Kasumi-1 (cell line): ENCODE measurements around the gene SLC29A2.
"Not testable (repeated sequence)": the region's sequence is repeated elsewhere in the genome, so short reads cannot be mapped to it uniquely, and the experiment has no call there.

Source experiments
- DNase-seq, 2 experiments: peaks; one replicate each; lab custom pipeline; 2025; lab: John Stamatoyannopoulos, UW

The SLC29A2 gene

DNA sequence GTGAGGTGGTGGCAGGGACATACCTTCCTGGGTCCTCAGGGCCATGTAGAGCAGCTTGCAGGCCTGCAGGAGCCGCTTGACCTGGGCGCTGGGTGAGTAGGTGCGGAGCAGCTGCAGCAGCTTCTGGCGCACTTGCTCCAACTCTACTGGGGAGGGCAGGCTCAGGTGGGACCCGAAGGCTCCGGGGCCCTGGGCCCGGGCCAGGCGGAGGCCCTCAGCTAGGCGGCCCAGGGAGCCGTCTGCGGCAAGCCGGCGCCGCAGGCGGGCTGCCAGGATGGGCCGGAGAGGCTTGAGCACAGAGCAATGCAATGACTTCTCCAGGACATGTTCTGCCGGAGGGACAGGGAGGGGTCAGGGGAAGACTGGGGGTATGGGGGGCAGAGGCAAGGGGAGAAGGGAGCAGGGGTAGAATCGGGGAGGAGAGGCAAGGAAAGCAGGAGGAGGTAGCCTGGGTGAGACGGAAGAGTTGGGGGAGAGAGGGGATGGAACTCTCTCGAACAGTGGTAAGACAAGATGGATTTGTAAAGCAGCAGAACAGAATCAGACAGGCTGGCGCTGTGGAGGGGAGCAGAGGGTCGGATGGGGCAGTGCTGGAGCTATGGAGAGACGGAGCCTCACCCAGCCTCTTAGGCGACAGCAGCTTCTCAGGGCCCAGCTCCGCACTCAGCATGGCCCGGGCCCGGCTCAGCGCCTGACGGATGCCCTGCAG is 37.5 kb downstream of the SLC29A2 start:
- no peak for DNase-seq

DNA sequence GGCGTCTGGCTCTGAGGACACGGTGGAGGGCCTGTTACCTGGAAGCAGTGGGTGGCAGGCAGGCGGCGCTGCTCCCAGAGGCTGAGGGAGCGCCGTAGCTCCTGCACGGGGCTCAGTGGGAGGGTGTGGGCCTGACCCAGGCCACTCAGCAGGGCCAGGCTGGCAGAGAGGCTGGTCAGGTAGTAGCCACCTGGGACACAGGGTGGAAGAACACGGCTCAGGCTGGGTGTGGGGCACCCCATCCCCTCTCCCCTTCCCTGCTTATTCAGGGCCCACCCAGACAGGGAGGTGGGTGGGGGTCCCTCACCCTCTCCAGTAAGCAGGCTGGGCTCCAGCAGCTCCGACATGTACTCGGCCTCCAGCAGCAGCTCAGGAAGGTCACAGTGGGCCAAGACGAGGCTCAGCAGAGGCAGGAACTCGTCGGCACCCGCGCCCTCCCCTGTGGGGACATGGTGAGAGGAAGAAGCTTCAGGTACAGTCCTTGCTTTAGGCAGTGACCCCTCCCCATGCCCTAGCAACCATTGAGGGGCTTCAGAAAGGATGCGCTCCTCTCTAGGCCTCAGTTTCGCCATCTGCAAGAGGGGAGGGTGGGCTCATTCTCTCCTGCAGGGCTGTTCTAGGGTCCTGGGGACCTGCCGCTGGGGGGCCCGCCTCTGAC is 38.2 kb downstream of the SLC29A2 start:
- DNase-seq, result no peak

DNA sequence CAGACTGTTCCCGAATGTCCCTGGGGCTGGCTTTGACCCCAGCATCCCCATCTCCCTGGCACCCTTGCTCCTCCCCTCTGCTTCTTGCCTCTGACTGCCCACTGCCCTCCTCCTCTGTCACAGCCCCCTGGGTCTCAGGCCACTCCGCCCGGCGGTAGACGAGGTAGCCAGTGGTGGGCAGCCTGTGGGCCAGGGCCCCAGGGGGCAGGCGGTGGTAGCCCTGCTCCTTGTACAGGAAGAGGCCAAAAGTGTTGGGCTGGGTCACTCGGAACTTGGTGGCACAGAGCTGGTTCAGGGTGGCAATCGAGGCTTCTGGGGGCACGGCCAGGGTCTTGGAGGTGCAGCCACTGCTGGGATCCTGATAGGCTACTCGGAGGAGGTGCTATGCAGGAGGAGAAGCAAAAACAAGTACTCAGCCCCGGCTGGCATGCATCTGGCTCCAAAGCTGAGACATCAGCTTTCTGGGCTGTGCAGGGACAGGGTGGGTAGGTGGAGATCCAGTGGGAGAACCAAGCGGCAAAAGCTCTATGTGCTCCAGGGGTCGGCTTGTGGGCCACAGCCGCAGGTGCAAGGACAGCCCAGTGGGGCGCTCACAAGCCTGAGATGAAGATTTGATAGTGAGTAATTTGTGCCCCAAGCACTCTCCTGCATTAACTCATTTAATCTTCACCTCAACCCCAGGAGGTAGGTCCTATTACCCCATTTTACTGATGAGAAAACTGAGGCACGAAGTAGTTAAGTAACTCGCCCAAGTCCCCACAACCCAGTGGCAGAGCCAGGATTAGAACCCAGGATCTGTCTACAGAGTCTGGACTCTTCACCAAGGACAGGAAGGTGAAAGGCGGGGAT is 39.0 kb downstream of the SLC29A2 start:
- no peak for DNase-seq

DNA sequence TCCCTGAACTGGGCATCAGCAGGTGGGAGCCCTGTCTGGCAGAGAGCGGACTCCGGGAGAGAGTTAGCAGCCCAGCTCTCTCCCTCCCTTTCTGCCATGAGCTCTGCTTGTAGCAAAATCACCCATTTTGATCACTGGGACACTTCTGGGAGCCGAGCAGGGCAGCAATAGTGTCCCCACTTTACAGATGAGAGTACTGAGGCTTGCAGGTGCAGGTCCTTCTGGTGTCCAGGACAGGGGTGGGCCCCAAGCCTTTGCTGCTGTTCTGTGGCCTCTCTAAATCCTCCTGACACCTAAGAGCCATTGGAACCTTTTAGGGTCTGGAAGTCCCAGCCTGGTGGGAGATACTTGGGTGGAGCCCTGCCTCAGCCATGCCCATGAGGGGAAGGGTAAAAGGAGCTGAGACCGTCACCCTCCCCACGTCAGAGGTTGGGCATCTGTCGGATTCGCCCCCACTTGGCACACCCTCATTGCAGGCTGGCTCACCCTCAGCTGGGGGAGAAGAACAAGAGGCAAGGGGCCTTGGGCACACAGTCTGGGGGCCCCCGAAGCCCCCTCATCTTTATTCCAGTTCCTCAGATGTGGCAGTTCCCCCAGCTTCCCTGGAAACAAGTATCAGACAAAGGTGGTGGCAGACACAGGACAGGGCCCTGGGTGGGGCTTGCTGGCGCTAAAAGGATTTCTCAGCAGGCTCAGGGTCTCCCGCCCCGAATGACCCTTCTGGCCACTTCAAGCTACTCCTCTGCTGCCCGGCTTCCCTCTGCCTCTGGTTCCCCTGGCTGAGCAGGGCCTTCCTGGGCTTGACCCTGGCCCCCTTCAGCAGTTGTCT is 39.8 kb downstream of the SLC29A2 start:
- DNase-seq, result no peak

DNA sequence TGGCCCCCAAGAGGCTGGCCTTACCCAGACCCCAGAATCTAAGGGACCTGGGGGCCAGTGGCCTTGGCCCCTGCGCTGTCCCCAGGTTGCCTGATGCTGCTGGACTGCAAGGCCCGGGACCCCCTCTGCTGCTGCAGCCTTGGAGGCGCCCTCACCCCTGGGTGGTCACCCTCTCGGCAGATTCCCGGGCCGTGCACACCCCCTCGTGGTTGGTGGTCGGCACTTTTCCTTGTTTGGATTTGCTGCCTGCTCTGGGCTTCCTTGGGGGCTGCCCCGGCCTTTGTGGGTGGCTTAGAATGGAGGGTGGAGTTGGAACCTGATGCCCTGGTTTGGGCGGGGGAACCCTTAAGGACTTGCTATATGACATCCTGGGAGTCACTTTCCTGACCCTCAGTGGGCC is 40.6 kb downstream of the SLC29A2 start:
- DNase-seq, result no peak

DNA sequence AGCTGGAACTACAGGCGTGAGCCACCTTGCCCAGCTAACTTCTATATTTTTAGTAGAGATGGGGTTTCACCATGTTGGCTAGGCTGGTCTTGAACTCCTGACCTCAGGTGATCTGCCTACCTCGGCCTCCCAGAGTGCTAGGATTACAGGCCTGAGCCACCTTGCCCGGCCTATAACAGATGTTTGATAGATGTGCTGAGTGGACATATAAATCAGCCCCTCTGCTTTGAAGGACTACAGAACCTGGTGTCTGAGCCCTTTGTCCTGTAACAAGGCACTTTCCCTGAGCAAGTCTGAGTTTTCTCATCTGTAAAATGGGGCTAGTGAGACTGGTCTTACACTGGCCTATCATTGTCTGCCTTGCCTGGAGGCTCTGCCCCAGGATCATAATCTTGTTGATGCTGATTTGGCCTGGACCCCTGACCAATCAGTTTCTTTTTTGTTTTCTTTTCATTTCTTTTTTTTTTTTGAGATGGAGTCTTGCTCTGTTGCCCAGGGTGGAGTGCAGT is 42.3 kb downstream of the SLC29A2 start:
- no peak for DNase-seq

DNA sequence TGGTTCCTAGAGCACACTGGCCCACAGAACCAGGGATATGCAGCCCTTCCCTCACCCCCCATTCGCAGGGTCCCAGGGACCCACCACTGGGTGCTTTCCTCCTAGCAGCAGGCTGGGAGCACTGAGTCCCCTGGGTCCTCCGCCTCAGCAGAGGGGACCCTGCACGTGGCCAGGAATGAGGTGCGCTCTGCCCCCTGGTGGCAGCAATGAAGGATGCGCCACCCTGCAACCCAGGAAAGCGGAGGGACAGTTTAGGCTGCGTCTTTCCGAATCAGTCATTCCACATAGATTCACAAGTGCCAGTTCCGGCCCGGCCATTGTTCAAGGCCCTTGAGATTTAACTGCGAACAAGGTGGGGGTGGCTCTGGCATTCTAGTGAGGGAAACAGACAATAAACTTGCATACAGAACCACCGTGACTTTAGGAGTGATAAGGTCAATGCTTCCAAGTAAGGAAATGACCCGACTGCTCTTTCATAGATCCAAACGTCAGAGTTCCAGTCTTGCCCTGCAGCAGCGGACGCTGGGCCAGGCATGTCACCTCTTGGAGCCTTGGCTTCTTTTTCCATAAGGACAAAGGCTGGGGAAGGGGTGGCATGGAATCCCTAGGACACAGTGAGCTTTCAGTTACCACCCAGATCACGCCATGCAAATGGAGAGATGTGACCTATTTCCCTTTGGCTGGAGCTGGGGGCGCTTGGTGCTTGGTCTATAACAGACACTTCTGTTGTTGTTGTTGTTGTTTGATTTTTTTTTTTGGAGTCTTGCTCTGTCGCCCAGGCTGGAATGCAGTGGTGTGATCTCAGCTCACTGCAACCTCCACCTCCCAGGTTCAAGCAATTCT is 43.0 kb downstream of the SLC29A2 start:
- DNase-seq, result peak; percentile 77 to 84

DNA sequence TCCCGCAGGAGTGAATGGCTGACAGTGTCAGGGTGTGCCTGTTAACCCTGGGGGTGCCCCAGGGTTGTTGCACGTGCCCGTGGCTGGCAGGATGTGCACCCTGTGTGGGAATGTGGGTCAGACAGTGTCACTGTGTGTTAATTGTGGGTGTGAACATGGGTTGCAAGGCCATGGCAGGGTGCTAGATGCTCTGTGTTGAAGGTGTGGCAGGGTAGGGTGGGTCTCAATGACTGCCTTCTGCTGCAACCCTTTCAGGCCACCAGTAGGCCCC is 43.6 kb downstream of the SLC29A2 start:
- no peak for DNase-seq

DNA sequence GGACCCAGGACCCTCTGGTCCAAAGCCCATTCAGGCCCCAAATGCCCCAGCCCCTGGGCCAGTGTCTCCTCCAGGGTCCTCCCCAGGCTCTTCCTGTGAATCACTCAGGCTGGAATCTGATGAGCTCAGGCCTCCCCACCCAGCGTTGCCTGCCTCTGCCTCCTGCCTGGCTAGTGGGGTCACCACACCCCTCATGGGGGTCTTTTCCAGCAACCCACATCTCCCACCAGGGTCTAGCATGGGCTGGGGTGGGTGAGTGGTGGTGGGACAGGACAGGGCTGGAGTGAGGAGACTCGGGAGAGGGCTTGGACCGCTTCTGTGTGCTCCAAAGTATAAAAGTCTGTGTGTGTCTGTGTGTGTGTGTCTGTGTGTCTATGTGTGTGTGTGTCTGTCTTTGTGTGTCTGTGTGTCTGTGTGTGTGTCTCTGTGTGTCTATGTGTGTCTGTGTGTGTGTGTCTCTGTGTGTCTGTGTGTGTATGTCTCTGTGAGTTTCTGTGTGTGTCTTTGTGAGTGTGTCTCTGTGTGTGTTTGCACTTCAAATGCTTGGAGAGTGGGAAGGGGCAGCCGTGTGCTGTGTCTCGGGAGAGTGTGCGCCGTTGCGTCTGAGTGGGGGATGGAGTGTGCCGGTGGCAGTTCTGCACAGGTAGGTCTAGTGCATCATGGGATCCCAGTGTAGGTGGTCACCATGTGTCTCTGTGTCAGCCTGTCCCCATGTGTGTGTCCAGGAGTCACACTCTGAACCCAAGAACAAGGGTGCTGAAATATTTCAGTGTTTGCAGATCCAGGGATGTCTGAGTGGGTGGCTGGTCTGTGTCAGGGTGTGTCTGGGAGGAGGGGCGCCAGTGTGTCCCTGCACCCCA is 44.2 kb downstream of the SLC29A2 start:
- DNase-seq, result no peak

DNA sequence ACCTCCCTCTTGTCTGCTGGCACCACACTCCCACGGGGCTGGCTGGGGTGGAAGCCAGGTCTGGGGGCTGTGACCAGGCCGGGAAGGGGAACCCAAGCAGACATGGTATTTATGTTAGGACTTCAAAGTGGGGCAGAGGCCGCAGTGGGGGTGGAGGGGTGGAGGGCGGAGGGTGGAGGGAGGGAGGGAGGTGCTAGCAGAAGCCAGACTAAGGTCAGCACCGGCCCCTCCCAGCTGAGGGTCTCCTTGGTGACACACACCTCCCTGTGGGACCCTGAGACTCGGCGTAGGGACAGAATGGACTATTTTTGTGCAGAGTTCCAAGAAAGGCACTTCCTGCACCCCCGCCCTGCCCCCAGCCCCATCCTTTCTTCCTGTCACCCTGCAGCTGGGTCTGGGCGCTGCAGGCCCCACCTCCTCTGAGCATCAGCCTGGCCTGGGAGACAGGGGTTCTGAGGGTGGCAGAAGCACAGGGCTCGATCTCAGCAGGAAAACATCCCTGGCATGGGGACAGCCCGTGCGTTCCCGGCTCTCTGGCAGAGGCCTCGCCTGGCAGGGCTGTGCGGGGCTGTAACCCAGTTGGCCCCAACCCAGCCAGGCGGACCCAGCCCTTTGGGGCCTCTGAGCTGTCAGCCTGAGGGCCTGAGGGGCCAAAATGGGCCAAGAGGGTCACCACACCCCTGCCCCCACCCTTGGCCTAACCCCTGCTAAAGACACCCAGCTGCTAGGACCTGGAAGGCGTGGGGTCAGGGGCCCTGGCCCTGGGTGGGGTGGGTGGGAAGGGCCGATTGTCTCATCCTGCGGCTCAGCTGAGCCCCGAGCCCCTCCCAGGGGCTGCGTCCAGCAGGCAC is 45.1 kb downstream of the SLC29A2 start:
- no peak for DNase-seq

DNA sequence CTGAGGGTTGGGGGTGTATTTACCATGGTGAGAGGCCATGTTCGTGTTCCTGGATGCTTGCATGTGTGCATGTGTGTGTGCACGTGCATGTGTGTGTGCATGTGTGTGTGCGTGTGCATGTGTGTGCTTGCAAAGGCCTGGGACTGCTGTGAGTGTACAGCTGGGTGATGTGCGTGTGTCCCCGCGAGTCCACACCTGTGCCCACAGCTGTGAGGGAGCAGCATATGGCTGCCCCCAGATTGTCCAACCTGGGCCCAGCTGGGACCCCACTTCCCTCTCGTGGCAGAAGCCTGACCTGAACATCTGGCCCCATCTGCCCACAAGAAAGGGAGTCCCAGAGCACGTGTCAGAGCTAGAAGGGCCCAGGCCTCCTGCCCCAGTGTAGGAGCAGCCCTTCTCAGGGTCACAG is 46.3 kb downstream of the SLC29A2 start:
- no peak for DNase-seq

DNA sequence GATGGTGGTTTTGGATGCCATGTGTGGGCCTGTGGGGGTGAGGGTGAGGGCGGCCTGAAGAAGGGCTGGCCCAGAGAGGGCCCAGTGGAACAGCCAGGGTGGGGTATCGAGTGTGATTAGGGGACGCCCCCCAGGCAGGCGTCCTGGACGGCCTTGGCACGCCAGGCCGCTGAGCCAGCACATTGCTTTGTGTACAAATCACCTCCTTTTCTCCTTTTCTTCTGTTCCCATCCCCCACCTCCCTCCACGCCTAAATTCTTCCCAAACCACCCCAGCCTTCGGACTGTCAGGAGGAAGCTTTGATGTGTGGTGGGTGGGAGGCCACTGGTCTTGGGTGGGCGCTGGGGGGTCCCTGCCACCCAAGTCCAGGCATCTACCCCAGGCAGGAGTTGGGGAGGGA is 46.9 kb downstream of the SLC29A2 start:
- DNase-seq, result no peak

DNA sequence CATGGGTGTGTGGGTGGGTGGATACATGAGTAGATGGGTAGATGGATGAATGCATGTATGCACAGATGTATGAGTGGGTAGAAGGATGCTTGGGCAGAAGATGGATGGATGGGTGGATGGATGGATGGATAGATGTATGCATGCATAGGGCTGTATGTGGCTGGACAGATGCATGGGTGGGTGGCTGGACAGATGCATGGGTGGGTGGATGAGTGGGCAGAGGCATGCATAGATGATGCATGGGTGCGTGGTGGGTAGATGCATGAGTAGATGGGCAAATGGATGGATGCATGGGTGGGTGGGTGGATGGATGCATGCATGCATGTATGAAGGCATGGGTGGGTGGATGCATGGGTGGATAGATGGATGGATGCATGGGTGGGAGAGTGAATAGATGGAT is 47.9 kb downstream of the SLC29A2 start:
- DNase-seq, result no peak

DNA sequence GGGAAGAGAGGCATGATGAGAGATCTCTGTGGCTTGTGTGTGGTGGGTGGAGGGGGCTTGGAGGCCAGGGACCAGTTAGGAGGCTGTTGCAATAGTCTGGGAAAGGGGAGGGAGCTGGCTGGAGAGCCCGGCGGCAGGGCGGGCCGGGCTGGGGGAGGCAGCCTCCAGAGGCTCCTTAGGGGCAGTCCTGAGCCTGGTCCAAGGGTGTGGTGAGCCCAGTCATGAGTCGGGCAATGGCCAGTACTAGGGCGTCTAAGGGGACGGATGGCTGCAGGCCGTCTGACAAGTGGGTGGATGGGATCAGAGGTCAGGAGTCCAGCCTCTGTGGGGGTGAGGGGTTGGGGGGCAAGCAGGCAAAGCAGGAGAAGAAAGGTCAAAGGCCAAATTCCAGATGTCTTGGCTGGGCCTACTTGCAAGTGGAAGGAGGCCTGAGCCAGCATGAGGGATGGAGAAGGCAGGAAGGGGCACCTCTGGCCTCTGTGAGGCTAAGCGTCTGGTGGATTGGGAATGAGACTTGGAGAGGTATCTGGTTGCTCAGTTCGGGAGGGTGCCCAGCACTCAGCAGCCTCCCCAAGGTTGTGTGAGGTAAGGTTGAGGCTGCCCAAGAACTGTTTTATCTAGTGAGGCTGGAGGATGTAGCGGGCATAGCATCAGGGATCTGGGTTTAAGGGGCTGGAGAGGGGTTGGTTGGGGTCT is 48.7 kb downstream of the SLC29A2 start:
- DNase-seq, result no peak

DNA sequence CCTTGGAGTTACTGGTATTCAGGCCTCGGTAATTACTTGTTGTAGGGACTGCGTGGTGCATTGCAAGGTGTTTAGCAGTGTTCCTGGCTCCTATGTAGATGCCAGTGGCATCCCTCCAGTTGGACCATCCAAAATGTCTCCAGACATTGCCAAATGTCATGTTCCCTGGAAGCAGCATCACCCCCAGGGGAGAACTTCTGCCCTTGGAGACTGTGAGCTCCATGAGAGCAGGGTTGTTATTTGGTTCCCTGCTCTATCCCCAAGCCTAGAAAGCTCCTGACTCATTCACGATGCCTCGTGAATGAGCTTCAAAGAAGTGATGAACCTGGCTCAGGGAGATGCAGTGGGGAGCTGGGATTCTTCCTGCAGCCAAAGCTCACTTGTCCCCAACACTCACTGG is 50.0 kb downstream of the SLC29A2 start:
- DNase-seq, result no peak

DNA sequence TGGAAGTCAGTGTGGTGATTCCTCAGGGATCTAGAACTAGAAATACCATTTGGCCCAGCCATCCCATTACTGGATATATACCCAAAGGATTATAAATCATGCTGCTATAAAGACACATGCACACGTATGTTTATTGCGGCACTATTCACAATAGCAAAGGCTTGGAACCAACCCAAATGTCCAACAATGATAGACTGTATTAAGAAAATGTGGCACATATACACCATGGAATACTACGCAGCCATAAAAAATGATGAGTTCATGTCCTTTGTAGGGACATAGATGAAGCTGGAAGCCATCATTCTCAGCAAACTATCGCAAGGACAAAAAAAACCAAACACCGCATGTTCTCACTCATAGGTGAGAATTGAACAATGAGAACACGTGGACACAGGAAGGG is 50.8 kb downstream of the SLC29A2 start:
- DNase-seq, result not testable (repeated sequence)

DNA sequence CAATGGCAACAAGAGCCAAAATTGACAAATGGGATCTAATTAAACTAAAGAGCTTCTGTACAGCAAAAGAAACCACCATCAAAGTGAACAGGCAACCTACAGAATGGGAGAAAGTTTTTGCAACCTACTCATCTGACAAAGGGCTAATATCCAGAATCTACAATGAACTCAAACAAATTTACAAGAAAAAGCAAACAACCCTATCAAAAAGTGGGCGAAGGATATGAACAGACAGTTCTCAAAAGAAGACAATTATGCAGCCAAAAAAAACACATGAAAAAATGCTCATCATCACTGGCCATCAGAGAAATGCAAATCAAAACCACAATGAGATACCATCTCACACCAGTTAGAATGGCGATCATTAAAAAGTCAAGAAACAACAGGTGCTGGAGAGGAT is 51.3 kb downstream of the SLC29A2 start:
- DNase-seq, result not testable (repeated sequence)

DNA sequence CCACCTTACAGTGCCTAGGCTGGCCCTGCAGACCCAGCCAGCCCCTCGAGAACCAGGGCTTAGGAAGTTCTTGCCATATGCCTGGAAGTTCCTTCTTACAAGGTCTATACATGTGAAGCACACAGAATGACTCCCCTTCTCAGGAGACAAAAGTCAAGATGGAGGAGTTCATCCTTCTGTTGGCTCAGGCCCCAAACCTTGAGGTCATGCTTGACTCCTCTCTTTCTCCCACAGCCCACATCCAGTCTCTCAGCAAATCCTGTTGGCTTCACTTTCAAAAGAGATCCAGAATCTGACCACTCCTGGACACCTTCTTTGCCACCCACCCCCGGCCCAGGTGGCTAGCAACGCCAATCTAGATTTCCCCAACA is 53.0 kb downstream of the SLC29A2 start:
- no peak for DNase-seq
